Smooth muscle cell of the pulmonary artery (primary cell): Measurements from ENCODE around the gene PLK4. TPM values are rescaled to one million over a fixed set of nuclear protein-coding genes. Genes with fewer than 3 reads are reported as not detected.

Source experiments
- total RNA-seq: library from RNA; depleted of rRNA; stranded (reverse); fragments of >200 nt; gene quantifications from 2 replicates; pipeline ENCODE4 v1.2.3, GENCODE V29; 2014

Gene PLK4
- 2.4 and 4.4 TPM in 2 replicates for total RNA-seq

DNA sequence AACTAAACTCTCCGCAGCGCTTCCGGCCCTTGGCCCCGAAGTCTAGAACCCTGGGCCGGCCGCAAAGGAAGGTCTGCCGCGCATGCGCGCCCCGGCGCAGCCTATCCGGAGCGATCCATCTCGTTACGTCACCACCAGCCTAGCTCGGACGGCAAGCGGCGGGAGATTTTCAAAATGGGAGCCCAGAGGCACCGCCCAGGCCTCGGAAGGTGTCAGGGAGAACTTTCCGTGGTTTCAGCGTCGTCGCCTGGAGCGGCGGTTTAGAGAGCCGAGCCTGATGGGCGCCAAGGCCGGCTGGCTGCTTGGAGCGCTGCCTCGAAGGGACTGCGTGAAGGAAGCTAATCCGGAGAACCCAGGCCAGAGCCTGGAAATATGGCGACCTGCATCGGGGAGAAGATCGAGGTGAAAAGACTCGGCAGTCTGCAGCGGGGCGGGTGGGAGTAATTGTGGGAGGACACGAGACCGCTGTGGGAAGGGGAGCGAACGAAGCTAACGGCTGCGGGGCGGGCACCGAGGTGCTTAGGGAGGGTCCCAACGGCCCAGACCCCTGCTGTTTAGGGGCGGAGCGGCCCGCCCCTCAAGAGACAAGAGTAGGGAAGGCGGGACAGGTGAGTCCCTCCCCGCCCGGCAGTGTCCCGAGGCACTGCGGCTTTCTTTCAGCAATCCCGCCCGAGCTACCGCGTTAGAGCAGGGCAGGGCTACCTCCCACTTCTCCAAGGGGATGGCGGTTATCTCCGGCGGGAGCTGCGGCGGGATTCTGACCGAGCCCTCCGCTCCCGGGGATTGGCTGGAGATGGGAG lies at the start of gene PLK4:
TSS of gene PLK4 (plus strand) at position 131 of the 800 bp plus-strand sequence. CDS start at position 373, 242 bp downstream.

Other genes with a start within 250 kb of the PLK4 start
- 7.3 and 7.4 TPM in 2 replicates for gene INTU, start 247.9 kb upstream of the PLK4 start, total RNA-seq
- not detected in 2 replicates for gene SLC25A31, start 150.5 kb upstream of the PLK4 start, total RNA-seq
- gene HSPA4L, start 98.6 kb upstream of the PLK4 start, total RNA-seq: 11.3 and 17.0 TPM in 2 replicates
- 13.7 and 16.4 TPM in 2 replicates for gene MFSD8, start 84.3 kb downstream of the PLK4 start, total RNA-seq
- gene ABHD18, start 84.5 kb downstream of the PLK4 start, total RNA-seq: 5.6 and 6.7 TPM in 2 replicates
- 17.2 and 18.9 TPM in 2 replicates for gene LARP1B, start 180.4 kb downstream of the PLK4 start, total RNA-seq